CD4-positive, alpha-beta T cell treated with Interleukin-12 subunit alpha and Interleukin-12 subunit beta, for 1 hour (primary cell): ENCODE data around the gene WT1.

Experiments used
- DNase-seq: peaks from one replicate; pipeline ENCODE4 v3.0.0-alpha.2; 2020

Gene WT1

DNA sequence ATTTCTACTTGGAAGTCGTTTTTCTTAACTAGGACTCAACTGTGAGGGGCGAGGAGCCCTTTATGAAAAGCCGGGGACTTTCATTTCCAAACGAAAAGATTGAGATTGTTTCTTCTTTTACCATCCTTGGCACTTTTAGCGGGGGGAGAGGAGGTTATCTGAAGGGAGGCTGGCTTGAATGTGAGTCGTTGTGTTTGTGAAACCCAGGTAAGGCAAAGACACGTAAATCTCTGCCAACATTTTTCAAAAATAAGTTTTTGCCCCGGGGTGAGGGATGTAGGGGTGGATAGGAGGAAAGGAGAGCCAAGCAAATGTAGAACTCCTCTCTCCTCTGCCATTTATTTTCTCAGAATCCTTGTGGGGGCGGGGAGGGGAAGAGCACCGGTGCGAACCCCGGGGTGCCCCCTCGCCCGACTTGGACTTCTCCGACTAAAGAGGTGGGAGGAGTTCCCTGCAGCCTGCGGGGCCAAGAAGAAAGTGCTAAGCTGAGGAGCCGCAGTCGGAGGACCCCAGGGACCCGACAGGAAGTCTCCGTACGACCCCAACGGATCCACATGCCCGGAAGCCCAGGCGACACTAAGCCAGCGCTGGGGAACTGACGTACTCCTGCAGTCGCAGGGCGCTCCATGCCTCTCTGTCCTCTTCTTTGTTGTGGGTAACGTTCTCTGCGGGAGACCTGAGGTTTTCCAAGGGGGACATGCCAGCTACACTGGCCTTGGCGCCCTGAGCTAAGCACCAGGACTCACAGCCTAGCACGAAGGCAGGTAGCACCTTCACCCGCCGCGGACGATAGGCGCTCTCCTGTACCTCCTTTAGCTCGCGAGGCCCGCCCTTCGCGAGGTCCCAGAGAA lies 2.4 kb upstream of the WT1 start:
- DNase-seq: no peak

DNA sequence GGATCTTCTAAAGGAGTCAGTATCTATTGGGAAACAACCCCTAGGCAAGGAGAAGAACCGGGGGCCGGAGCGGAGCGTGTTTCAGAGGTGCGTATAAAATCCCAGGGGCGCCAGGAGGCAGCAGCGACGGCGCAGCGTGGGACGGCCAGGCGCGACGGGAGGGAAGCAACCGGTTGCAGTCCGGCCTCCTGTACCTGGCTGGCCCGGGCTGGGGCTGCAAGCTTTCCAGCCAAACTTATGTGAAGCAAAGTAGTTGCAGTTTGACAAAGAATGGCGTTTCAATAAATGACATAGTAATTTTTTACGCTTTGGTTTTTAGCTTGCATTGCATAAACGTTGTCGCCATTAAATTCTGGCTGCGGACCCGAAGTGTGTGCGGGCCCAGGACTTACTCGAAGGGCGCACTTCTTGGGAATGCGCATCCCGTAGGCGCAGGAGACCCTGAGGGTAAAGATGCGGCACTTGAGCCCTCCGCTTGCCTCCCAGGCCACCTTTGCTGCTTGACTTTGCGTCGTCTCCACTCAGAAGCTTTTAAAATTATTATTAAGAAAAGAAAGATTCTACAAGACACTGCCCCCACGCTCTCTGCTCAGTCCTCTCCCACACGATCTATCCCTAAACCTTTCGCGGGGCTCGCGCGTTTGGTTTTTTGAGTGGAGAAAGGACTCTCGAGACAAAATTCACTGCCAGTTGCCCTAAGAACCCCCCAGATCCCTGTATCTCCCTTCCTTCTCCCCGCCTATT lies 1.6 kb upstream of the WT1 start:
- DNase-seq: no peak

DNA sequence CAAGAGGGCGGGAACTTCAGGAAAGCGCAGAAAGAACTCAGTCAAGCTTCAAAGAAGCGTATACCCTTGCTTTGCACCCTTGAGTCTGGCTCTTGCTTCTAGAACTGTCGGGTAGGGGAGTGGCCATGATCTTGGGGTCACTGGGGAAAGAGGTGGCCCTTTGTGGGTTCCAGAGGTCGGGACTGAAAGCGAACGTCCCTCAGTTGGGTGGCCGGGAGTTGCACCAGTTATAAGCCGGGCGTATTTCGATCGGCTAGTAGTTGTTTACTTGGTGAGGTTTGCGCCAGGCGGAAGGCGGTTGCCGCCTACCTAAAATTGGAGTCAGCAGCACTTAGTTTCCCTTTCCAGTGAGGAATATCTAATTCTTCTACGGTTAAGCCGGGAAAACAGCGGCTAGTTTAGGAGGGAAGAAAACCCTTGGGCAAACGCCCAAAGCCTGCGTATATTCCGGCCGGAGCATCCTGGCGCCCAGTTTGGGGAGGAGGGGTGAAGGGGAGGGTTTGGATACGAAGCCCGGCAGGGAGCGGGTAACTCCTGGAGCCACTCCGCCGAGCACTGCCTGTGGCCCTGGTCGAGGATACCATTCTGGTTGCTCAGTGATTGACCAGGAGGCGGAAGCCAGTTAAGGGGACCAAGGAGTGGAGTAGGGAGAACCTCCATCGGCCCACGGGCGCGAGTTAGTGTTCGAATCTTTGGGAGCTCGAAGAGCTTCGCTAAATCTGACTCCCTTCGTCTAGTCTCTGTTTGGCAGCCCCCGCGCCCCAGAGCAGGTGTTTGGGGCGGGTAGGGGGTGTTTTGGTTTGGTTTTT lies 807 bp upstream of the WT1 start:
- DNase-seq: no peak

DNA sequence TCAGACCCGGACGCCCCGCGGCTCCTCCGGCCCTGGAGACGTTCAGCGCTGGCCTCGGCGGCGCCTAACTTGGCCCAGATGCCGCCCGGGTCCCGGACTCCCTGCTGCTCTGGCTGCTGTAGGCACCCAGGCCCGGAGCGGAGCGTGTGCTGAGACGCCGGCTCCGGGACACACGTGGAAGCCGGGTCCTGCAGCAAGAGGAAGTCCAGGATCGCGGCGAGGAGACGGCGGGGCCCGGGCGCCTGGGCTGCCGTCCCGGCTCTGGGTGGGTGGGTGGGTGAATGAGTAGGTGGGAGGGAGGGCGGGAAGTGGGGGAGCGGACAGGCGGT lies 223 bp downstream of the WT1 start:
- no peak for DNase-seq

DNA sequence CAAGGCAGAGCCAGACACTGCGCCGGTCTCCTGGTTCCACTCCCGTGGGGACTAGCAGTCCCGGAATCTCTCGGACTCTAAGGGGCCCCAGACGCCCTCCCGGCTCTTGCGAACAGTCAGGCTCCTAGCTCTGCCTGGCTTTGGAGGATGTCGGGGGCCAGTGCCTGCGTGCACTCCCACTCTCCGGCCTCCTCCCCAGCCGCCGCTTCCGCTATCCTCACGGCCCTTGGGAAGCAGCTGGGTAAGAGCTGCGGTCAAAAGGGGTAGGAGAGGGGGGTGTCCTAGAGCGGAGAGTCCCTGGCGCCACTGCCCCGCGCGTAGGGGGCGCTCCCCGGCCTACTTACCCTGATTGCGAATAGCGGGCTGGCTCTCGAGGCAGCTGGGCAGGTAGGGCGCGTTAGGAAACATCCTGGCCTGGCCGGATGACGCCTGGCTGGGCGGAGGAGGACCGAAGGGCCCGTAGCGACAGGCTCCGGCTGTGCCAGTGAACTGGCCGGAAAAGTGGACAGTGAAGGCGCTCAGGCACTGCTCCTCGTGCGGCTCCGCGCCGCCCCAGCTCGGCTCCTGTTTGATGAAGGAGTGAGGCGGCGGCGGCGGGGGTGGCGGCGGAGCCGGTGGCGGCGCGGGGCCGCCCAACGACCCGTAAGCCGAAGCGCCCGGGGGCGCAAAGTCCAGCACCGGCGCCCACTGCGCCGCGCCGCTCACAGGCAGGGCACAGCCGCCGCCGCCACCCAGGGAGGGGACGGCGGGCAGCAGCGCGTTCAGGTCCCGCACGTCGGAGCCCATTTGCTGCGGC lies 785 bp downstream of the WT1 start:
- DNase-seq: no peak

DNA sequence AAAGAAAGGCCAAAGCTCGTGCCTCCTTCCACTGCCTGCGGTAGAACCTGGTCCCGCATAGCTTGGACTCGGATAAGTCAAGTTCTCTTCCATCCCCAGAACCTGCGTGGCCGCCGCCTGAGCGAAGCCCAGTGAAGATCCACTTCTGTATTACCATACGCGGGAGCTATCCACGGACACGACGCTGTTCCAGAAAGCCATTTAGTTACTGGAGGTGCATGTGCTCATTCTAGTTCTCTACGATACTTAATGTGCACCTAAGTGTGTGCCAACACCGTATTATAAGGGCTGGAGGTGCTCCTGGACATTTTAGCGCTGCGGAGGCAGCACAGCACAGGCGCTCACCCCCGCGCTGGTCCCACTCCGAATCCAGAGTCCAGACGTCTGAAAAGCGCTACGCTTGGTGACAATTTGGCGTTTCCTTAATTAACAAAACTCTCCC lies 1.4 kb downstream of the WT1 start:
- DNase-seq: no peak

DNA sequence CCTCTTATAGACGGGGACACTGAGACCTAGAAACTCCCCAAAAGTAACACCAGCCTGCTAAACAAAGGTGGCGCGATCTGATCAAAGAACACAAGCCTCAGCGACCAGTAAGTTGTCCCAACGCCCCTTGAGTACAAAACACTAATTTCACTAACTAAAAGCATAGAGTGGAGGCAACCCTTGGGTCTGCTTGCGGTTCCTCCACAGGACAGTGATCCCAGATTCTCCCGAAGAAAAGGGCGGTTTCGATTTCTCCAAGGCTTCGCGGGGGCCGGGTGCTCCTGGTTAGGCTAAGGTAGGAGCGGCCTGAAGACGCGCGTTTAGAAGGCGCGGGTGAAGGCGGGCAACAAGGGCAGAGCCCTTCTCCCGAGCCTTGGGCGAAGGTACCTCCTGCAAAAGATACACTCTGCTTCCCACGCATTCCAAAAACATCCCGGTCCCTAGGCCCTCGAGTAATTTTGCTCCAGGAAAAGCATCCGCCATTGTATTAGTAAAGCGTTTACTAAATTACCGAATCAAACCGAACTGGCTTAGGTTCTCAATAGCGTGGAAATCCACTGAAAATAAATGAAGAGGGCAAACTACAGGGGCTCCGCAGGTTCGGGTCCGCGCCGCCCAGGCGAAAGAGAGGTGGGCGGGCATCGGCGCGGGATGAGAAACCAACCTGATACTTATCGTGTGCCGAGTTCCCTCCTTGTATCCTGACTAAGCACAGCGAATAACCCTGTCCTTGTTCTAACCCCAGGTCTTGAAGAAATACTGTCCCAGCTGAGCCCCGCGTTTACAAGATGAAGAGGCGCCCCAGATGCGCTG lies 2.0 kb downstream of the WT1 start:
- no peak for DNase-seq

DNA sequence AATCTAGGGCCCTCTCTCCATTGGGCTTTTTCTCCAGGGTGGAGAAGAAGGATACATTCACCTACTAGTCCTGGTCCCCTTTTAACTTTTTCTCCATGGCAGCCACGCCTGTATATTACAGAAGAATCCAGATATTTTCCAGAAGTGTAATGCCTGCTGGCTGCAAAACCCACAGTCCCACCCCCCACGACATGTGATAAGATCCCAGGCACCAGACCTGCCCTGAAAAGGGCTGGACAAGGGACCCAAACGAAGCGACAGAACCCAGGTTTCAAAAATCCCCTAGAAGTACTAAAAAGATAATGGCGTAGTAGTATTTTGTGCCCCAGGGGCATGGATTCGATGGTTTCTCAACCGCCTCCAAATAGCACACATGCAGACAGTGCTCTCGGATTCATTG lies 2.8 kb downstream of the WT1 start:
- DNase-seq: no peak

DNA sequence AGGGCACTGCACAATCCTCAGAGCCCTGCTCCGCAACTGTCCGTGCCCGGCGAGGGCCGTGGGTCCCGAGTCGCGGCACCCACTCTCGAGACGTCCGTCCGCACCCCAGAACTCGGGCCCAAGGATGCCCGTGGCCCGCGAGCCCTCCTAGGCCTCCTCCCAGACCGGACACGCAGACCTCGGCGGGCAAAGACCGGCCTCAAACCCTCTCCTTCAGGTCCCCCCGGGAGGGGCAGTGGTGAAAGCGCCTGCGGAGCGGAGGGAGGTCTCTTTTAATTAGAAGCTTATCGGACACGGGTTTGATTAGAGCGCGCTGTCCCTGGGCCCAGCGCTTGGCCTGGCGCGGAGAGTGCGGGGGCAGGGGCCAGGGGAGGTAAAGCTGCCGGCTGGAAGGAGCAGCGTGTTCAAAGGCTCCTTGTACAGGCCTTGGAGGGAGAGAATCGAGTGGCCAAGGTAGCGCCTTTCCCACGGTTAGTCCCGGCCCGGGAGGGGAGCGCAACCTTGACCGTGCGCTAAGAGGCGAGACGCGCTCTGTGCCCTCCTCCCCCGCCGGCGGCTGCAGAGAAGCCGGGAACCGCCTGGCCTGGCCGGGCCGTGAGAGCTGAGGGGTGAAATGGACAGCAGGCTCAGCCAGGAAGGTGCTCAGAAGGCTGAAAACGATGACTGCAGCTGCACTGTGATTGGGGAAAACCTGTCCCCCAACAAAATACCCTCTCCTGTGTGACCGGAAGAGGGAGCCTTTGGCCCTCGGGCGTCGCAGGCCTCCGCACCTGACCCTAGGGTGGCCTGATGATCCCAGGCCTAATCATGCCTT lies 4.6 kb downstream of the WT1 start:
- no peak for DNase-seq

DNA sequence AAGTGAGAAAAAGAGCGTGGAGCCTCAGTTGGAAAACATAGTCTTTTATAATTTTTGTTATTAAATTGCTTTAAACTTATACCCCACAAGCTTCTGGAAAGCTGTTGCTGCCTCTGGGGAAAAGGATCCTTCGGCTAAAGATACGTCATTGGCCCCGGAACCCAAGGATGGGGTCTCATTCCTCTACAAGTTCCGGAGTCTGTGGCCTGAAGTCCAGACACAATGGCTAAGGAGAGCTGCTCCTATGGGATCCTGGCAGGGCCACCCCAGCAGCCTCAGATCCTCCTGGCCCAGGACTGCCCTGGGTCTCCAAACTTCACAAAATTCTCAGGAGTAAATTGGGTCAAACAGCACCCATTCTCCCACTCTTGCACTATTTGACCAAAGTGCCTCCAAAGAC lies 5.9 kb downstream of the WT1 start:
- no peak for DNase-seq

DNA sequence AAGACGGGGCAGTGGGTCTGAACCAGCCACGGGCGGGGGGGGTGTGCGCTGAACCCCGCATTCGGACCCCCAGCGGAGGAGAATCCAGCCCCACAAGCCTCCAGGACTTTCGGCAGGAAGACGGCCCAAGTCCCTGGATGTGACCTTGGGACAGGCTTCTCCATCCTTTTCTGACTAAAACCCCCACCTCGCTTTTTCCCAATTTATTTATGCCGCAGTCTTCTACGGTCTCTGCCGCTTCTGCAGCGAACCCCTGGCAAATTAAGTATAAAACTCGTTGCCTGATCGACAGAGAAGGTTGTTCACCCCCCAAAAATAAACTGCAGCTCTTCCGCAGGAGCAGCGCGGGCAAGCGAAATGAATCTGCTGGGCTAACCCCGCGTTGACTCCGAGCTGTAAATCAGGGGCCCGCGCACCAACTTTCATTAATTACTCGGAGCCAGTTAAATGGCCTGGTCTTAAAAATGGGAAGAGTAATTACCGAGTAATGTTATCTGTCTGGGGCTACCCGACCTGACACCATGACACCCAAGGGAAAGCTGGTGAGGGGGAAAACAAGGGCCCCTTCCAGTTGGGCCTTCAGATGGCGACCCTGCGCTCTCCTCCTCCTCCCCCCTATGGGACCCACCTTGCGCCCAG lies 6.6 kb downstream of the WT1 start:
- DNase-seq: no peak

DNA sequence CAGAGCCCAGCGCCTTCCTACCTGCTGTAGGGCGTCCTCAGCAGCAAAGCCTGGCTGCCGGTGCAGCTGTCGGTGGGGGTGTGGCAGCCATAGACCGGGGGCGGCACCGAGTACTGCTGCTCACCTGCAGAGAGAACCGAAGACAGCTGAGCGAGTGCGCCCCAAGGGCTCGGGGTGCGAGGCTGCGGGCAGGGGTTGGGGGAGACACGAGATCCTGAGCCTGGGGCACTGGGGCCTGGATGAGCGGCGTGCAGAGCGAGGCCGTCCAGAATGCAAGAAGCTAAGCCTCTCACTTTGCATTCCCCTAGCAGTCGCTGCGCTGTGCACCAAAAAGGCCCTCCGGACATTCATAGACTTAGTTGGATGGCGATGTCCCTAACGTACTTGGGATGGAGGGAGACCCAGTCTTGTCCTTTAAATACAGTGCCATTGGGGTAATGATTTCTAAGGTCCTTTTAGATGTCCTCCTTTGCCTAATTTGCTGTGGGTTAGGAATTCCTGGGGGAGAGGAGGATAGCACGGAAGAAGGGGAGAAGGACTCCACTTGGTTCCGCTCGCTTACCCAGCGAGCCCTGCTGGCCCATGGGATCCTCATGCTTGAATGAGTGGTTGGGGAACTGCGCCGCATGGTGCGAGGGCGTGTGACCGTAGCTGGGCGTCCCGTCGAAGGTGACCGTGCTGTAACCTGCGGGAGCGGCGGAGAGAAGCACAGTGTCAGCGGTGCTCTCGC lies 7.2 kb downstream of the WT1 start:
- DNase-seq: no peak

DNA sequence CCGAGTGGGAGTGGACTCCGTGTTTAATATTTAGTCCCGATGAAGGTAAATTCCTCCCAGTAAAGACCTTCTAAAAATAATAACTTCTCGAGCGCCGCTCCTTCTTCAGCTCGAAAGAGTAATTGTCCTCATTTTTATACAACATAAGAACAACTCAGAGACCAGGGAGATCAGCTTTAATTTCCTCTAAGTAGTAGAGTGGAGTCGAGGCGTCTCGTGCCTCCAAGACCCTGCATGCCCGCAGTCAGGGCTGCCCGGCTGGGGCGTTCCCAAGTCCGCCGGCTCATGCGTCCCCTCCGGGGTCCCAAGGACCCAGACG lies 7.8 kb downstream of the WT1 start:
- DNase-seq: no peak

DNA sequence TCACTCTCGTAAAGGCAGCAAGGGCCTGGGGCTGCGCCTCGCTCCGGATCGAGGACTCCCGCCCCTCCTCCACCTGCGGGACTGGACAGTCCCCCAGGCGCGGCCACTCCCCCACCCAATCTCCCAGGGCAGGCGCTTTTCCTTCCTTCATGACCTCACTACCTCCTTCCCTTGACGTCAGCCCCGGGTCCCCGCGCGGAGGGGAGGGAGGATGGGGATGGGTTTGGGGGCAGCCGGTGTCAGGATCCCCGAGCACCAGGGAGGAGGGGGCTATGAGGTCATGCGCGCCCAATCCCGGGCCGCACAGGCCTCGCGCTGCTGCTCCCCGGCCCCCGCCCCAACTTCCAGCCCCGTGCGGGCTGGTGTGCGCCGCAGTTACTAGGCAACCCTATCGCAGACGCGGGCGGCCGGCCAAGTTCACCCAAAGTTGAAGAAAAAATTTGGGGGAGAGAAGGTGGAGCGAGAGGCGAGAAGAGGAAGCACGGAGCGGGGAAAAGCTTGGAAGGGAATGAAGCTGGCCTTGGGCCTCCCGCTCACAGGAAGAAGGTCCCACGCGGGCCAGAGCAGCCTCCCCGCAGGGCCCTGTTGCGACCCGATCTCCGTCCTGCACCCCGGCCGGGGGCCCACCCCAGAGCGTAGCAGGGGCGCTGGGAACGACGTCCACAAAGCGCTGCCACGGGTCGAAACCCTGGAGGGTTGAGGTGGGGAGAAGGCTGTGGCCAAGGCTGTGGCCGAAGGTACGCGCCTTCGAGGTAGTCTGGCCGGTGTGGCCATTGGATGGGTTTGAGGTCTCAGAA lies 8.3 kb downstream of the WT1 start:
- DNase-seq: peak; percentile 17

DNA sequence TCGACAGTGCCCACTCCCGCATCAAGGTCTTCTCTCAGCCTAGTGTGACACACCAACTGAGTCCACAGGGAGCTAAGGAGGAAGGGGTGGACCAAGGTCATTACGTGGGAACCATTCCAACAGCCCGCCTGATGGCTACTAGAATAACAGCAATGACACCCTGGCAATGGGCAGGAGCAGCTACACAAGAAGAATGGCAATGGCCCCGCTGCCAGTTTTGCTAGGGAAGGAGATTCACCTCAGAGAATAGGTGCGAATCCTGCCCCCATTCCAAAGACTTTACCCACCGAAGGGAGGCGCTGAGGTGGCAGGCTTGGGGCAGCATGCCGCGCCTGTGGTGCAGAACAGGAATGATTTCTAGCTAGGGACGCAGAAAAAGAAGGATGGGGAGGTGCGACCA lies 9.1 kb downstream of the WT1 start:
- DNase-seq: no peak

DNA sequence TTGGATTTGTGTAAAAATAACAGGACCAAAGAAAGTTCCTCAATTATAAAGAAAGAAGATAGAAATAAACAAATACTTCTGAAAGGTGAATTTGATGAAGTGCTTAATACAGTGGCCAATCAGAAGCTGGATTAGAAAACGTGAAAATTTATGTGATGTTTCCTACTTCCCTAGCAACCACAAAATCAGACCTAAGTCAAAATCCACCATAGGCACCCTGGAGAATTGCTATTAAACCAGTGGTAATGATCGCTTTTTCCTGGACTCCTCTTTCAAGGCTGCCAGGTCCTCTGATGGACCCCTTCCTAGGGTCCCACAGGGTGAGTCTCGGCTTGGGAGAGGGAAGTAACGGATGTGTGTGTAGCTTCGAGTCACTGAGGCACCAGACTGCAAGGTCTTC lies 9.6 kb downstream of the WT1 start:
- DNase-seq: no peak

DNA sequence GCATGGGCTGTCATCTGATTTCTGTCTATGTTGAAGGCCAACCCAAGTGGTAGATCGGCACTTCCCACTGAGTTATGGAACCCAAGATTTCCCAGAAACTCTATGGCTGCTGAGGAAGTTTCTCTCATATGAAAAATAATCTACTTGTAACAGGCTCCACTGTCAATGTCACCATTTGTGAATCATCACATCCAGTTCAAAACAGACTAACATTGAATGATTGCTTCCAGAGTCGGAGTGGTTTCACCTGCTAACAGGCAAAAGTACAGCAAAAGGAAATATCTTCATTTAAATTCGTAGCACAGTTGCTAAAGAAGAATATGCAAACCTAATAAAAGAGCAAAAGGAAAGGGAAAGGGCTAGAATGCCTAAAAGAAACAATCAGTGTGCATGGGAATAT lies 12.8 kb downstream of the WT1 start:
- no peak for DNase-seq

DNA sequence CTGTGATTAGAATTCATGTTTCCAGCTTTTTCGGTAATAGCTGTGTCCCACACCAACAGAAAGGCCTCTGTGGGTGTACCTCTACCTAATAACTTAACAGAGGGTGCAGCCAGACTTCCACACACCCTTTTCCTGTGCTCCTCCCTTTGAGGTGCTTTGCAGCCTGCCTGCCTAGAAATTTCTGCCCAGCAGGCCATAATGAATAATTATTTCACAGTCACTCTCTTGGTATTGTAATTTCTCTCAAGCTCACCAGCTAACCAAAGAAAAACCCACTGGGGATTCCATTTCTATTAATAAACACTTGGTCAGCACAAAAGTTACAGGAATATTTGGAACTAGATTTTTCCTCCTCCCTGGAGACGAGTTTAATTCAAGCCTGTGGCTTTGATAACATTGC lies 13.3 kb downstream of the WT1 start:
- DNase-seq: no peak
